A549 (cell line): Measurements from ENCODE around the gene SMAGP. TPM values are rescaled to one million over a fixed set of nuclear protein-coding genes. Genes with fewer than 3 reads are reported as not detected.

Experiments
- ATAC-seq, 2 experiments: fragments of 200-7000 bp in 1 of 2; fragments of >200 bp in 1 of 2; cut with Nextera tagmentation in 1 of 2; cut with Tn5 transposase in 1 of 2; 3 replicates each; pipeline versions ENCODE4 v1.8.0 to v1.9.1; 2018 to 2020; ENCODE audit warnings: mild to moderate bottlenecking in 1 of 2, moderate library complexity in 1 of 2
- CTCF ChIA-PET: fragments of 300-600 bp; sonication (Branson Sonifier 250); formaldehyde crosslinking; extraction: SDS; loops from one replicate; lab custom pipeline; 2021; ENCODE audit warnings: antibody characterized with exemption, inconsistent platforms; lab: Yijun Ruan, JAX
- POLR2A ChIA-PET: fragments of 350-600 bp; formaldehyde crosslinking; extraction: SDS; loops from one replicate; lab custom pipeline; 2021; ENCODE audit warnings: antibody characterized with exemption, inconsistent platforms; lab: Yijun Ruan, JAX
- DNase-seq, 2 experiments: peaks; one replicate each; pipeline versions ENCODE4 v3.0.0 to v3.0.0-alpha.2; 2011 to 2016; ENCODE audit warnings: low read depth in 1 of 2, low spot score in 1 of 2
- FAIRE-seq: peaks from 2 replicates; lab custom pipeline; 2011; peaks lifted over from hg19 to GRCh38; lab: Jason Lieb, UNC
- H3K27ac ChIP-seq, 2 experiments: fragments of >200 bp; sonication (Bioruptor Twin); formaldehyde crosslinking; 3 replicates each; pipeline ENCODE4 v1.5.1; 2016 to 2017
- H3K4me1 ChIP-seq: fragments of >200 bp; sonication (Bioruptor Twin); formaldehyde crosslinking; 3 replicates; pipeline ENCODE4 v1.6.1; 2016
- H3K4me2 ChIP-seq: fragments of >200 bp; sonication (Bioruptor Twin); formaldehyde crosslinking; 3 replicates; pipeline ENCODE4 v1.6.1; 2016
- H3K4me3 ChIP-seq: fragments of >200 bp; sonication (Bioruptor Twin); formaldehyde crosslinking; 3 replicates; pipeline ENCODE4 v1.5.1; 2016
- H3K9me3 ChIP-seq: fragments of >200 bp; sonication (Bioruptor Twin); formaldehyde crosslinking; 3 replicates; pipeline ENCODE4 v1.6.1; 2016
- CEBPB ChIP-seq, 2 experiments: fragments of >200 bp in 1 of 2; sonication (Bioruptor Twin) in 1 of 2; formaldehyde crosslinking in 1 of 2; IDR thresholded peaks; 2 replicates each; pipeline ENCODE4 v1.6.1; 2012 to 2016
- CHD2 ChIP-seq: fragments of 150-350 bp; IDR thresholded peaks from 2 replicates; pipeline ENCODE4 v1.6.1; 2014; ENCODE audit warnings: low read length; ENCODE audit not compliant: partially characterized antibody
- CHD4 ChIP-seq: fragments of 200-600 bp; sonication (generic); IDR thresholded peaks from 2 replicates; pipeline ENCODE4 v1.6.1; 2016; ENCODE audit warnings: antibody characterized with exemption, mild to moderate bottlenecking, borderline replicate concordance
- EHF ChIP-seq: fragments of 250-450 bp; sonication (Bioruptor Pico); IDR thresholded peaks from 2 replicates; pipeline ENCODE4 v1.5.0; 2020; ENCODE audit warnings: mild to moderate bottlenecking
- FOSB ChIP-seq: fragments of 250-450 bp; sonication (Bioruptor Pico); IDR thresholded peaks from 2 replicates; pipeline ENCODE4 v1.5.0; 2020; ENCODE audit warnings: mild to moderate bottlenecking, moderate library complexity
- FOSL2 ChIP-seq, 2 experiments: fragments of 450-650 bp in 1 of 2; fragments of >200 bp in 1 of 2; sonication (Bioruptor Twin) in 1 of 2; formaldehyde crosslinking; IDR thresholded peaks; 2 replicates each; pipeline versions ENCODE4 v1.5.0 to v1.6.1; 2016 to 2020; ENCODE audit warnings: mild to moderate bottlenecking in 1 of 2, moderate library complexity in 1 of 2
- FOXS1 ChIP-seq: fragments of 250-450 bp; sonication (Bioruptor Pico); IDR thresholded peaks from 2 replicates; pipeline ENCODE4 v1.5.0; 2020; ENCODE audit warnings: mild to moderate bottlenecking, moderate library complexity
- GATA3 ChIP-seq: IDR thresholded peaks from 2 replicates; pipeline ENCODE4 v1.6.1; 2012; ENCODE audit warnings: borderline replicate concordance
- HEYL ChIP-seq: fragments of 250-450 bp; sonication (Bioruptor Pico); IDR thresholded peaks from 2 replicates; pipeline ENCODE4 v1.8.0; 2021; ENCODE audit warnings: mild to moderate bottlenecking, moderate library complexity
- HOXA7 ChIP-seq: fragments of 250-450 bp; sonication (Bioruptor Pico); IDR thresholded peaks from 2 replicates; pipeline ENCODE4 v1.5.0; 2020; ENCODE audit warnings: mild to moderate bottlenecking, moderate library complexity
- HOXB13 ChIP-seq: fragments of 250-450 bp; sonication (Bioruptor Pico); IDR thresholded peaks from 2 replicates; pipeline ENCODE4 v1.5.0; 2020; ENCODE audit warnings: low read depth, mild to moderate bottlenecking, moderate library complexity
- HOXB5 ChIP-seq: fragments of 250-450 bp; sonication (Bioruptor Pico); IDR thresholded peaks from 2 replicates; pipeline ENCODE4 v1.5.0; 2020; ENCODE audit warnings: mild to moderate bottlenecking, moderate library complexity
- JUN ChIP-seq, 2 experiments: fragments of >200 bp; sonication (Bioruptor Twin); formaldehyde crosslinking; IDR thresholded peaks; 2 replicates in 1 of 2; 3 replicates in 1 of 2; pipeline ENCODE4 v1.6.1; 2016 to 2017
- KDM1A ChIP-seq: fragments of 200-600 bp; sonication (generic); IDR thresholded peaks from 2 replicates; pipeline ENCODE4 v1.6.1; 2016; ENCODE audit warnings: low read depth, mild to moderate bottlenecking
- KDM5A ChIP-seq: fragments of 200-600 bp; sonication (generic); IDR thresholded peaks from 2 replicates; pipeline ENCODE4 v1.6.1; 2016; ENCODE audit warnings: antibody characterized with exemption, mild to moderate bottlenecking
- MAZ ChIP-seq: fragments of 150-350 bp; IDR thresholded peaks from 2 replicates; pipeline ENCODE4 v1.6.1; 2014; ENCODE audit warnings: antibody characterized with exemption, low read depth, low read length, borderline replicate concordance
- MYC ChIP-seq: IDR thresholded peaks from 2 replicates; pipeline ENCODE4 v1.6.1; 2012; ENCODE audit warnings: mild to moderate bottlenecking, inconsistent platforms, low read length, improper control_type of control experiment, borderline replicate concordance
- NFE2L2 ChIP-seq: fragments of 150-350 bp; conservative IDR thresholded peaks from 2 replicates; pipeline ENCODE4 v1.6.1; 2014; ENCODE audit warnings: low read length
- NR3C1 ChIP-seq: fragments of >200 bp; sonication (Bioruptor Twin); formaldehyde crosslinking; IDR thresholded peaks from 3 replicates; pipeline ENCODE4 v1.6.1; 2017
- PHF8 ChIP-seq: fragments of 200-600 bp; sonication (generic); IDR thresholded peaks from 2 replicates; pipeline ENCODE4 v1.6.1; 2016; ENCODE audit warnings: low read depth, mild to moderate bottlenecking, antibody characterized with exemption, moderate library complexity, borderline replicate concordance
- POLR2A ChIP-seq: IDR thresholded peaks from 2 replicates; pipeline ENCODE4 v1.6.1; 2012; ENCODE audit warnings: mild to moderate bottlenecking, low read length
- RAD21 ChIP-seq, 2 experiments: fragments of >200 bp in 1 of 2; sonication (Bioruptor Twin) in 1 of 2; formaldehyde crosslinking in 1 of 2; IDR thresholded peaks in 1 of 2; conservative IDR thresholded peaks in 1 of 2; 2 replicates in 1 of 2; 3 replicates in 1 of 2; pipeline ENCODE4 v1.6.1; 2012 to 2018; ENCODE audit warnings: inconsistent platforms in 1 of 2
- RFX5 ChIP-seq: fragments of 450-650 bp; IDR thresholded peaks from 2 replicates; pipeline ENCODE4 v1.7.1; 2014; ENCODE audit warnings: antibody characterized with exemption, mild to moderate bottlenecking, moderate library complexity
- RNF2 ChIP-seq: fragments of 200-600 bp; sonication (generic); IDR thresholded peaks from 2 replicates; pipeline ENCODE4 v1.6.1; 2016; ENCODE audit warnings: low read depth, mild to moderate bottlenecking, antibody characterized with exemption, moderate library complexity, borderline replicate concordance
- SMC3 ChIP-seq: fragments of >200 bp; sonication (Bioruptor Twin); formaldehyde crosslinking; IDR thresholded peaks from 3 replicates; pipeline ENCODE4 v1.6.1; 2018; ENCODE audit warnings: inconsistent platforms
- ZC3H11A ChIP-seq: fragments of 450-650 bp; IDR thresholded peaks from 2 replicates; pipeline ENCODE4 v1.6.1; 2014; ENCODE audit warnings: antibody characterized with exemption, mild to moderate bottlenecking
- ZFP36 ChIP-seq: fragments of 450-650 bp; IDR thresholded peaks from 2 replicates; pipeline ENCODE4 v1.6.1; 2014; ENCODE audit warnings: borderline replicate concordance; ENCODE audit not compliant: partially characterized antibody
- WGBS: methylation state at CpG from one replicate; pipeline ENCODE4 v1.1.6; 2017; ENCODE audit errors: missing lambda C conversion rate; 5-methylcytosine and 5-hydroxymethylcytosine counted together
- polyA minus RNA-seq: library from RNA; depleted of rRNA, polyadenylated mRNA; stranded (reverse); fragments of >200 nt; gene quantifications from 2 replicates; pipeline ENCODE4 v1.2.3, GENCODE V29; 2011; rRNA and poly(A)+ RNA removed
- polyA plus RNA-seq, 4 experiments: library from polyadenylated mRNA; depleted of rRNA in 3 of 4; stranded (reverse); fragments of >200 nt; fragmentation: RNase III in 1 of 4; extraction: RNeasy Plus Mini Kit Qiagen cat#74134 plus additional on column Dnase treatment in 1 of 4; gene quantifications; 2 replicates in 3 of 4; 3 replicates in 1 of 4; pipeline ENCODE4 v1.2.3, GENCODE V29; 2011 to 2017
- TF ChIP-seq, protein P1 (sequence below): IDR thresholded peaks from 2 replicates; pipeline ENCODE4 v1.6.1; 2012
- TF ChIP-seq, protein P2 (sequence below): IDR thresholded peaks from 2 replicates; pipeline ENCODE4 v1.6.1; 2012
- TF ChIP-seq, protein P3 (sequence below): IDR thresholded peaks from 2 replicates; pipeline ENCODE4 v1.6.1; 2012; ENCODE audit warnings: low read depth, borderline replicate concordance
- TF ChIP-seq, protein P4 (sequence below): fragments of >200 bp; sonication (Bioruptor Twin); formaldehyde crosslinking; IDR thresholded peaks from 3 replicates; pipeline ENCODE4 v1.5.1; 2016
- TF ChIP-seq, protein P5 (sequence below): fragments of >200 bp; sonication (Bioruptor Twin); formaldehyde crosslinking; IDR thresholded peaks from 3 replicates; pipeline ENCODE4 v1.6.1; 2016
- TF ChIP-seq, protein P6 (sequence below): fragments of 250-450 bp; sonication (Bioruptor Pico); IDR thresholded peaks from 2 replicates; pipeline ENCODE4 v1.5.0; 2020; ENCODE audit warnings: low read depth, mild to moderate bottlenecking, moderate library complexity

Gene SMAGP, protein sequence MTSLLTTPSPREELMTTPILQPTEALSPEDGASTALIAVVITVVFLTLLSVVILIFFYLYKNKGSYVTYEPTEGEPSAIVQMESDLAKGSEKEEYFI
- 27.2 and 38.3 TPM in 2 replicates for polyA plus RNA-seq (2011; rRNA removed)
- 15.1 and 16.5 TPM in 2 replicates for polyA plus RNA-seq (2012; cell fraction: cytosol; rRNA removed)
- 5.3 and 9.7 TPM in 2 replicates for polyA plus RNA-seq (2012; cell fraction: nucleus; rRNA removed)
- polyA plus RNA-seq (2017; fragmentation: RNase III; extraction: RNeasy Plus Mini Kit Qiagen cat#74134 plus additional on column Dnase treatment), result 14.8 to 16.4 TPM (median 15.5 TPM) in 3 replicates
- polyA minus RNA-seq, result 20.3 and 22.3 TPM in 2 replicates

DNA sequence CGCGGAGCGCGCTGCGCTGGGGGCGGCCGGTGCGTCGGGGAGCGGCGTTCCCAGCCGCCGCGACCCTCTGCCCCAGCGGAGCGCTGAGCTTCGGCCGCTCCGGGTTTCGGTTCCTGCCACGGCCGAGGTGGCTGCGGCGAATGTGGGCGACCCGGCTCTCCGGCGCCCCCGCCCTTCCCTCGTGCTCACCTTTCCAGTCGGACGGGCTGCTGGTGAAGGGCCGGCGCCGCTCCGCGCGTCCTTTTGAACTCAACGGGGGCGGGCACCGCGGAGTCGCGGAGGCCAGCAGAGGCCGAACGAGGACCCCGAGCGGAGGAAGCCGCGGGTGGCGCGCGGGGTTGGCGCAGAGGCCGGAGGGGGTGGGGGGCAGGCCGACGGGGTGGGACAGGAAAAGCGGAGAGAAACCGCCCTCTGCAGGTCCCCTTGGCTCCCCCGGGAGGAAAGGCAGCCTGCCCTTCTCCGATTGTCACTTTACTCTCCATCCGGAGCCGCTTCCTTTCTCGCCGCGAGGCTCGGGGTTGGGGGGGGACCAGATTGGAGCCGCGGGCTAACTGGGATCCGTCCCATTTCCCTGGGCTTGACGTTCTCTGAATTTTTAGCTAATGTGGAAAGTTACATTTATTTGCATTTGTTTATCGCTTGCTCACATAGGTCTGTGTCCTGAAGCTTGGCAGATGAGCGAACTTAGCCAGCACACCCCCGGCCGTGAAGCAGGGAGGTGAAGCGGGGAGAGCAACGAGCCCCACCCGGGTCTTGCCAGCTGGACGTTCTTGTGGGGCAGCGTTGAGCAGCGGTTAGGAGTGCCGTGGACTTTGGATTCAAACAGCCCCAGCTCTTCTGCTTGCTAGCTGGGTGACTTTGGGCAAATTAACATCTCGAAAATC is at the start of gene SMAGP:
SMAGP (minus strand) TSS at position 349 of the 884 bp plus-strand sequence. CDS start 1,137 bp downstream, outside the sequence.
- H3K27ac ChIP-seq, result peak within 1 kb of the TSS; percentile 81 to 92
- DNase-seq (peak; percentile 61 to 68), FAIRE-seq (no peak), ATAC-seq (peak; percentile 70 to 75)
- ChIA-PET CTCF (interaction anchor here (0.8 to 10.2 kb wide), 21 partner anchors 8 to 92 kb away, joined by 3 to 270 read pairs (median 4); no protein-coding TSS in a partner anchor), POLR2A (interaction anchor here (0.9 to 3.1 kb wide), 7 partner anchors 11 to 101 kb away, joined by 3 to 41 read pairs (median 7); partner anchors contain the start of genes DAZAP2 and POU6F1)
- H3K9me3 ChIP-seq, result no peaks in the 10 kb centered on the region
- peak within 1 kb of the TSS; percentile 81 for H3K4me2 ChIP-seq
- 1% methylated on average over 26 of the region's 83 CpGs for WGBS
- peak within 1 kb of the TSS; percentile 68 for H3K4me3 ChIP-seq
- H3K4me1 ChIP-seq, result peaks cover 8% of the 10 kb centered on the region
- no peak for TF ChIP-seq ZFP36
- TF ChIP-seq, protein P1, sequence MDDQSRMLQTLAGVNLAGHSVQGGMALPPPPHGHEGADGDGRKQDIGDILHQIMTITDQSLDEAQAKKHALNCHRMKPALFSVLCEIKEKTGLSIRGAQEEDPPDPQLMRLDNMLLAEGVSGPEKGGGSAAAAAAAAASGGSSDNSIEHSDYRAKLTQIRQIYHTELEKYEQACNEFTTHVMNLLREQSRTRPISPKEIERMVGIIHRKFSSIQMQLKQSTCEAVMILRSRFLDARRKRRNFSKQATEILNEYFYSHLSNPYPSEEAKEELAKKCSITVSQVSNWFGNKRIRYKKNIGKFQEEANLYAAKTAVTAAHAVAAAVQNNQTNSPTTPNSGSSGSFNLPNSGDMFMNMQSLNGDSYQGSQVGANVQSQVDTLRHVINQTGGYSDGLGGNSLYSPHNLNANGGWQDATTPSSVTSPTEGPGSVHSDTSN, result no peak
- TF ChIP-seq, protein P2, sequence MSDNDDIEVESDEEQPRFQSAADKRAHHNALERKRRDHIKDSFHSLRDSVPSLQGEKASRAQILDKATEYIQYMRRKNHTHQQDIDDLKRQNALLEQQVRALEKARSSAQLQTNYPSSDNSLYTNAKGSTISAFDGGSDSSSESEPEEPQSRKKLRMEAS, result peak; percentile 16; the same call in 1 of the 2 replicates
- no peak for TF ChIP-seq MYC
- no peak for TF ChIP-seq HOXA7 (CRISPR knock-in tag)
- TF ChIP-seq, protein P3, sequence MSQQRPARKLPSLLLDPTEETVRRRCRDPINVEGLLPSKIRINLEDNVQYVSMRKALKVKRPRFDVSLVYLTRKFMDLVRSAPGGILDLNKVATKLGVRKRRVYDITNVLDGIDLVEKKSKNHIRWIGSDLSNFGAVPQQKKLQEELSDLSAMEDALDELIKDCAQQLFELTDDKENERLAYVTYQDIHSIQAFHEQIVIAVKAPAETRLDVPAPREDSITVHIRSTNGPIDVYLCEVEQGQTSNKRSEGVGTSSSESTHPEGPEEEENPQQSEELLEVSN, result peak; percentile 73; the same call in 1 of the 2 replicates
- TF ChIP-seq GATA3, result no peak
- no peak for TF ChIP-seq KDM5A
- no peak for TF ChIP-seq NFE2L2
- no peak for TF ChIP-seq RFX5
- no peak for TF ChIP-seq NR3C1
- TF ChIP-seq HEYL (CRISPR knock-in tag), result no peak
- TF ChIP-seq, protein P4, sequence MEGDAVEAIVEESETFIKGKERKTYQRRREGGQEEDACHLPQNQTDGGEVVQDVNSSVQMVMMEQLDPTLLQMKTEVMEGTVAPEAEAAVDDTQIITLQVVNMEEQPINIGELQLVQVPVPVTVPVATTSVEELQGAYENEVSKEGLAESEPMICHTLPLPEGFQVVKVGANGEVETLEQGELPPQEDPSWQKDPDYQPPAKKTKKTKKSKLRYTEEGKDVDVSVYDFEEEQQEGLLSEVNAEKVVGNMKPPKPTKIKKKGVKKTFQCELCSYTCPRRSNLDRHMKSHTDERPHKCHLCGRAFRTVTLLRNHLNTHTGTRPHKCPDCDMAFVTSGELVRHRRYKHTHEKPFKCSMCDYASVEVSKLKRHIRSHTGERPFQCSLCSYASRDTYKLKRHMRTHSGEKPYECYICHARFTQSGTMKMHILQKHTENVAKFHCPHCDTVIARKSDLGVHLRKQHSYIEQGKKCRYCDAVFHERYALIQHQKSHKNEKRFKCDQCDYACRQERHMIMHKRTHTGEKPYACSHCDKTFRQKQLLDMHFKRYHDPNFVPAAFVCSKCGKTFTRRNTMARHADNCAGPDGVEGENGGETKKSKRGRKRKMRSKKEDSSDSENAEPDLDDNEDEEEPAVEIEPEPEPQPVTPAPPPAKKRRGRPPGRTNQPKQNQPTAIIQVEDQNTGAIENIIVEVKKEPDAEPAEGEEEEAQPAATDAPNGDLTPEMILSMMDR, result no peak; the same call in 2 of the 3 replicates
- 0 out of 5 replicates have a peak, but pooled peaks of 1 of the 2 experiments have one; percentile 7 for TF ChIP-seq RAD21 (conservative IDR thresholded peaks at IDR 0.05 in 1 of 2, IDR thresholded peaks at IDR 0.05 in 1 of 2)
- no peak for TF ChIP-seq HOXB13
- TF ChIP-seq POLR2A, result peak; percentile 6
- TF ChIP-seq SMC3, result no peak
- TF ChIP-seq JUN (IDR thresholded peaks at IDR 0.05), result peak in 1 of 2 experiments; percentile 63; a peak in 3 of 5 replicates
- TF ChIP-seq FOSL2 (IDR thresholded peaks at IDR 0.05), result no peak
- TF ChIP-seq FOSL2 (CRISPR knock-in tag; IDR thresholded peaks at IDR 0.05), result no peak
- no peak for TF ChIP-seq CHD4
- TF ChIP-seq, protein P5, sequence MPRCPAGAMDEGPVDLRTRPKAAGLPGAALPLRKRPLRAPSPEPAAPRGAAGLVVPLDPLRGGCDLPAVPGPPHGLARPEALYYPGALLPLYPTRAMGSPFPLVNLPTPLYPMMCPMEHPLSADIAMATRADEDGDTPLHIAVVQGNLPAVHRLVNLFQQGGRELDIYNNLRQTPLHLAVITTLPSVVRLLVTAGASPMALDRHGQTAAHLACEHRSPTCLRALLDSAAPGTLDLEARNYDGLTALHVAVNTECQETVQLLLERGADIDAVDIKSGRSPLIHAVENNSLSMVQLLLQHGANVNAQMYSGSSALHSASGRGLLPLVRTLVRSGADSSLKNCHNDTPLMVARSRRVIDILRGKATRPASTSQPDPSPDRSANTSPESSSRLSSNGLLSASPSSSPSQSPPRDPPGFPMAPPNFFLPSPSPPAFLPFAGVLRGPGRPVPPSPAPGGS, result 0 out of 3 replicates have a peak, but pooled peaks have one; percentile 9
- no peak for TF ChIP-seq FOSB
- TF ChIP-seq RNF2, result no peak
- TF ChIP-seq EHF (CRISPR knock-in tag), result no peak
- no peak for TF ChIP-seq CEBPB (IDR thresholded peaks at IDR 0.05)
- no peak for TF ChIP-seq CHD2
- TF ChIP-seq, protein P6, sequence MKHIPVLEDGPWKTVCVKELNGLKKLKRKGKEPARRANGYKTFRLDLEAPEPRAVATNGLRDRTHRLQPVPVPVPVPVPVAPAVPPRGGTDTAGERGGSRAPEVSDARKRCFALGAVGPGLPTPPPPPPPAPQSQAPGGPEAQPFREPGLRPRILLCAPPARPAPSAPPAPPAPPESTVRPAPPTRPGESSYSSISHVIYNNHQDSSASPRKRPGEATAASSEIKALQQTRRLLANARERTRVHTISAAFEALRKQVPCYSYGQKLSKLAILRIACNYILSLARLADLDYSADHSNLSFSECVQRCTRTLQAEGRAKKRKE (CRISPR knock-in tag), result no peak
- peak; percentile 43; the same call in 1 of the 2 replicates for TF ChIP-seq PHF8
- no peak for TF ChIP-seq FOXS1 (CRISPR knock-in tag)
- TF ChIP-seq ZC3H11A, result no peak
- TF ChIP-seq KDM1A, result no peak
- TF ChIP-seq MAZ, result no peak
- no peak for TF ChIP-seq HOXB5
